ACC112 (cell line): Measurements from ENCODE around the gene TMEM151A.
A peak's percentile ranks its signal among the peaks of the same experiment; 100 is the strongest.

Experiments
- H2AFZ ChIP-seq: fragments of 200-600 bp; sonication (generic); one replicate; pipeline ENCODE4 v1.6.0; 2017; ENCODE audit warnings: antibody characterized with exemption, low read length; ENCODE audit not compliant: unreplicated experiment
- H3K27ac ChIP-seq: fragments of 200-600 bp; sonication (generic); 2 replicates; pipeline ENCODE4 v1.5.1; 2014; ENCODE audit warnings: low read depth, mild to moderate bottlenecking, antibody characterized with exemption, low read length, moderate library complexity
- H3K27me3 ChIP-seq: fragments of 200-600 bp; sonication (generic); 2 replicates; pipeline ENCODE4 v1.6.1; 2014; ENCODE audit warnings: mild to moderate bottlenecking, antibody characterized with exemption, low read length, moderate library complexity, mixed read lengths; ENCODE audit not compliant: insufficient read depth
- H3K36me3 ChIP-seq: fragments of 200-600 bp; sonication (generic); 2 replicates; pipeline ENCODE4 v1.6.1; 2016; ENCODE audit warnings: mild to moderate bottlenecking, antibody characterized with exemption, low read length, moderate library complexity, mixed read lengths; ENCODE audit not compliant: insufficient read depth
- H3K4me1 ChIP-seq: fragments of 200-600 bp; sonication (generic); one replicate; pipeline ENCODE4 v1.6.1; 2016; ENCODE audit warnings: low read length, mixed read lengths; ENCODE audit not compliant: insufficient read depth, unreplicated experiment, control insufficient read depth
- H3K4me3 ChIP-seq: fragments of 200-600 bp; sonication (generic); 2 replicates; pipeline ENCODE4 v1.5.1; 2014; ENCODE audit warnings: mild to moderate bottlenecking, low read depth, low read length
- H3K79me2 ChIP-seq: fragments of 200-600 bp; sonication (generic); one replicate; pipeline ENCODE4 v1.6.0; 2016; ENCODE audit warnings: low read length; ENCODE audit not compliant: control insufficient read depth, unreplicated experiment, insufficient read depth

TMEM151A gene

GRCh38 chr11:66325263-66325671 is 33.6 kb downstream of the TMEM151A start:
- Histone ChIP-seq H3K27me3 (no peaks in the 10 kb centered on the region), H3K4me1 (peaks cover 68% of the 10 kb centered on the region), H3K27ac (peak overlapping the region; percentile 86), H2AFZ (no peak overlapping the region), H3K4me3 (no peak overlapping the region), H3K79me2 (no peaks in the 10 kb centered on the region), H3K36me3 (no peaks in the 10 kb centered on the region)

- peaks cover 67% of the 10 kb centered on the region for H3K4me1 ChIP-seq
- no peak overlapping the region for H2AFZ ChIP-seq
- peak overlapping the region; percentile 86 for H3K27ac ChIP-seq
- no peaks in the 10 kb centered on the region for H3K79me2 ChIP-seq
- no peak overlapping the region for H3K4me3 ChIP-seq
- no peaks in the 10 kb centered on the region for H3K27me3 ChIP-seq
- H3K36me3 ChIP-seq, result no peaks in the 10 kb centered on the region
Observed at GRCh38 chr11:66326261-66327111, 34.8 kb downstream of the TMEM151A start.

GRCh38 chr11:66327171-66328030 is 35.7 kb downstream of the TMEM151A start:
- H3K27me3 ChIP-seq, result no peaks in the 10 kb centered on the region
- H2AFZ ChIP-seq, result no peak overlapping the region
- peak overlapping the region; percentile 47 for H3K4me3 ChIP-seq
- peak overlapping the region; percentile 86 for H3K27ac ChIP-seq
- H3K79me2 ChIP-seq, result no peaks in the 10 kb centered on the region
- peaks cover under 1% of the 10 kb centered on the region; the same call in 1 of the 2 replicates for H3K36me3 ChIP-seq
- peaks cover 59% of the 10 kb centered on the region for H3K4me1 ChIP-seq

GRCh38 chr11:66328031-66328301 is 36.3 kb downstream of the TMEM151A start:
- peak overlapping the region; percentile 47 for H3K4me3 ChIP-seq
- no peaks in the 10 kb centered on the region for H3K27me3 ChIP-seq
- H3K27ac ChIP-seq, result peak overlapping the region; percentile 86
- peaks cover 53% of the 10 kb centered on the region for H3K4me1 ChIP-seq
- peaks cover 6% of the 10 kb centered on the region; the same call in 1 of the 2 replicates for H3K36me3 ChIP-seq
- peaks cover 1% of the 10 kb centered on the region for H3K79me2 ChIP-seq
- no peak overlapping the region for H2AFZ ChIP-seq

- Histone ChIP-seq H3K27me3 (no peaks in the 10 kb centered on the region), H3K79me2 (peaks cover 7% of the 10 kb centered on the region), H2AFZ (no peak overlapping the region), H3K27ac (peak overlapping the region; percentile 86), H3K36me3 (peaks cover 8% of the 10 kb centered on the region; the same call in 1 of the 2 replicates), H3K4me3 (no peak overlapping the region; the same call in 1 of the 2 replicates), H3K4me1 (peaks cover 48% of the 10 kb centered on the region)
Observed at GRCh38 chr11:66328302-66329144, 36.8 kb downstream of the TMEM151A start.

- Histone ChIP-seq H2AFZ (no peak overlapping the region), H3K4me3 (no peak overlapping the region), H3K79me2 (peaks cover 13% of the 10 kb centered on the region), H3K27ac (0 out of 2 replicates have a peak overlapping the region, but pooled peaks have one; percentile 16), H3K4me1 (peaks cover 49% of the 10 kb centered on the region), H3K36me3 (peaks cover 8% of the 10 kb centered on the region; the same call in 1 of the 2 replicates), H3K27me3 (no peaks in the 10 kb centered on the region)
Observed at GRCh38 chr11:66329165-66329673, 37.5 kb downstream of the TMEM151A start.

GRCh38 chr11:66330931-66331330 is 39.2 kb downstream of the TMEM151A start:
- no peak overlapping the region for H3K27ac ChIP-seq

GRCh38 chr11:66331542-66332370 is 40.1 kb downstream of the TMEM151A start:
- peaks cover 8% of the 10 kb centered on the region; the same call in 1 of the 2 replicates for H3K36me3 ChIP-seq
- H3K4me1 ChIP-seq, result peaks cover 33% of the 10 kb centered on the region
- peaks cover 31% of the 10 kb centered on the region for H3K79me2 ChIP-seq
- H3K27ac ChIP-seq, result no peak overlapping the region
- H3K4me3 ChIP-seq, result no peak overlapping the region
- no peaks in the 10 kb centered on the region for H3K27me3 ChIP-seq
- H2AFZ ChIP-seq, result no peak overlapping the region

More at GRCh38 chr11:66330931-66331330, 39.2 kb downstream of the TMEM151A start:
- Histone ChIP-seq H3K4me1 (peaks cover 41% of the 10 kb centered on the region), H3K4me3 (no peak overlapping the region), H3K27me3 (no peaks in the 10 kb centered on the region), H3K36me3 (peaks cover 8% of the 10 kb centered on the region; the same call in 1 of the 2 replicates), H3K79me2 (peaks cover 30% of the 10 kb centered on the region), H2AFZ (no peak overlapping the region)

GRCh38 chr11:66332371-66333219 is 40.9 kb downstream of the TMEM151A start:
- Histone ChIP-seq H3K4me3 (no peak overlapping the region), H3K27ac (no peak overlapping the region), H3K27me3 (no peaks in the 10 kb centered on the region), H3K4me1 (peaks cover 33% of the 10 kb centered on the region), H2AFZ (no peak overlapping the region), H3K79me2 (peaks cover 31% of the 10 kb centered on the region), H3K36me3 (peaks cover 8% of the 10 kb centered on the region; the same call in 1 of the 2 replicates)
